Inferior parietal cortex (tissue), 1 donor: ENCODE measurements around the gene NR6A1.

Experiments used
- DNase-seq: peaks from one replicate; pipeline ENCODE4 v3.0.0-alpha.2; 2016; ENCODE audit errors: extremely low spot score

The NR6A1 gene

DNA sequence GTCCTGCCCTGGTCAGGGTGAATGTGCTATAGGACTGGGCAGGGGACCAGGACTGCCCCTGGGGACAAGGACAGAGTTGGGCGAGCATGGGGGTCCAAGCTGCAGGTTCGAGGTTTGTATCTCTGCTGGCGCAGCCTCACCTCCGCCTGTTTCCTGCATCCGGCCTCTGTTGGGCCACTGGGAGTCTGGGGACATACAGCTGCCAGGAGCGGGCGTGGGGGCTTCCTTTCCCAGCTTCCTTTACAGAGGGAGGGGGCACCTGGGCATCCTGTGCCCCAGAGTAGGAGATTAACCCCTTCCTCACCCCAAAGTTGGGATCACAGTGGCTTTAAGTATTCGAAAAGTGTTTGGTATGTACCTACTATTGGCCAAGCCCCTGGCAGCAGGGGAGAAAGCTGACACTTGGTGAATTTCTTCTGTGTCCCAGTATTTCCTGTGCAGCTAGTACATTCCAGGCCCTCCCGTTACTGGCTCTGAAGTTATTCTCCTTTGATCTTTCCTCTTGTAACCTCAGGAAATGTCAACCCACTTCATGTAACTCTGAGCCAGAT lies 24.8 kb upstream of the NR6A1 start:
- no peak for DNase-seq

DNA sequence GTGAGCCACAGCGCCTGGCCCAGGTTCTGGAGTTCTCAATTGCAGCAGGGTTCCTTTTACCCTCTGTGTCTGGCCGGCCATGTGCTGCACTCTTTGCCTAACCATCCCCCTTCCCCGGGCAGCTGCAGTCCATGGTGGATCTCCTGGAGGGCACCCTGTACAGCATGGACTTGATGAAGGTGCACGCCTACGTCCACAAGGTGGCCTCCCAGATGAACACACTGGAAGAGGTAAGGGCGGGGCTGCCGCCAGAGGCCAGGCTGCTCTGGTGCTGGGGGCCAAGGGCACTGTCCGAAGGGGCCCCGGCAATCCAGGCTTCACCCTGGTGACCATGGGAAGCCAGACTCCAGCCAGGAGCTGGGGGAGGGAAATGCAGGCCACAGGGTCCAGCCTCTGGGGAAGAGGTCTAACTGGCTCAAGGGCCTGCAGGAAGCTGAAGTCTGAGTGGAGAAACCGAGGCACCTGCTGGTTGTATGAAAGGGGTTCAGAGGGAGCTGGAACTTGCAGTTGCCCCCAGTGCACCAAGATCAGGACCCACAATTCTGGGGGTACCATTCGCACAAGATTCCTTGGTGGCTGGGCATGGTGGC lies 23.9 kb upstream of the NR6A1 start:
- DNase-seq = no peak

DNA sequence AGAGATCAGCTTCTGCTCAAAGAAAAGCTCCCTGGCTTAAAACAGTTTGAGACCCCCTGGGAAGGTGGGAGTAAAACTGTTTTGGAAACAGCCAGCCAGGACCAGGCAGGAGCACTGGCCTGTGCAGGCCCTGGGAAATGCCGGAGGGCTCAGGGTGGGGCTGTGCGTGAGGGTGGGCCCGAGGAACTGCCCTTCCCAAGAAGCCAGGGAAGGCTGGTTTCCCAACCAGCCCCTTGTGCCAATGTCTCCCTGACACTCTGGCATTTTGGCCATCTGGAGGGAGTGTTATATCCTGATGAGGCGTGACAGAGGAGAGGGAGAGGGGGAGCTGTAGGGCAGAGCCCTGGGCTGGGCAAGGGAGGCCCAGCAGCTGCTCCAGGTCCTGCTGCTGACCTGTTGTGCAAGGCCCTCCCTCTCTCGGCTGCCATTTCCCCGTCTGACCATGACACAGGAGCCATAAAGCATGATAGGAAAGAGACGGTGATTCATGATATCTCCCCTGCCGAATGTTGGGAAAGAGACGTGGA lies 22.0 kb upstream of the NR6A1 start:
- DNase-seq = no peak

DNA sequence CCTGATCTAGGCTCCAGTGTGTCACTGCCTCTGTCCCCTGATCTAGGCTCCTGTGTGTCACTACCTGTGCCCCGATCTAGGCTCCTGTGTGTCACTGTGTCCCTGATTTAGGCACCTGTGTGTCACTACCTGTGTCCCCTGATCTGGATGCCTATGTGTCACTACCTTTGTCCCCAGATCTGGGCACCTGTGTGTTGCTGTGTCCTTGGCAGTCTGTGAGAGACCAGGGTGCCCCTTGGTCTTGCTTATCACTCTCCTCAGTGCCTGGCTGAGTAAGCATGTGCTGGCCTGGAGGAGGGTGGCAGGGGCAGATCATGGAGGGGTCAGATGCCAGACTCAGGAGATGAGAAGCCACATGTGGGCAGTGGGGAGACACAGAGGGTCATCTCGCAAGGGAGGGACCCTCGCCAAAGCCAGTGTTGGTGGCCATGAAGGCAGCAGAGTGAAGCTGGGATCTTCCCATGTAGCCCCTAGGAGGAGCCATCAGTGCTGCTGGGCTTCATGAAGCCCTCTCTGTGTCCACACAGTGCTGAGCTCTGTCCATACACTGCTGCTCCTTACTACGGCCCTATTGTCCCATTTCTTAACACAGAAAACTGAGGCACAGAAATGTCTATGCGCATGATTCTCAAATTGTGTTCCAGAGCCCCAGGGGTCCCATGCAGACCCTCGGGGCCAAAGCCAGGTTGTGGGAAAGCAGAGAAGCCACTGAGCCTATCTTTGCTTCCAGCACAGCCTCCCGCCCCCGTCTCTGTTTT lies 21.3 kb upstream of the NR6A1 start:
- no peak for DNase-seq

DNA sequence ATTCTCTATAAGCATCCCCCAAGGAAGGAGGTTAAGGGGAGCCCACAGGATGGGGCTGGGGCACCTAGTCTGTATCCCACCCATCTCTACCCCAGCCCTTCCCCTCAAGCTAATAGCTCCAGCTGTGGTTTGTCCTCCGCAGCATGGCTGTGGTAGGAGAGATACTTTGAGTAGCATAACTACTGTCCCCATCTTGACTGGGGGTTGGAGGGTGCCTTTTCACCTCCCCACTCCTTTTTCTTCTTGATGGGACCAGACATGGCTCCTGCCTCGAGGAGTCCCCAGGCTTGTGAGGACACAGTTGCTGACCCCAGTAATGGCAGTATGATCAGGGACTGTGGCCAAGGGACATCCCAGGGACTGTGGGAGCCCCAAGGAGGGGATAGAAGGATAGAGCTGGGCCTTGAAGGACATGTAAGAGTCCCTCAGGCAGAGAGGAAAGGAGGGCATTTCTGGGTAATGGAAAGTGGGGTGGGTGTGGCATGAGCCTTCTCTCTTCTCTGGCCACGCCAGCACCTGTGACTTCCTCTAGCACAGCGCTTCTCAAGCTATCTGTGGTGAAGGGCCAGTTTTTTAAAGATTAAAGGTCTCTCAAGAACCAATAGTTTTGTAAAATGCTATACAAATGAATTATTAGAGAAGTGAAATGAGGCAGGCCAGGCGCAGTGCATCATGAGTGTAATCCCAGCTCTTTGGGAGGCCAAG lies 19.8 kb upstream of the NR6A1 start:
- DNase-seq = no peak

DNA sequence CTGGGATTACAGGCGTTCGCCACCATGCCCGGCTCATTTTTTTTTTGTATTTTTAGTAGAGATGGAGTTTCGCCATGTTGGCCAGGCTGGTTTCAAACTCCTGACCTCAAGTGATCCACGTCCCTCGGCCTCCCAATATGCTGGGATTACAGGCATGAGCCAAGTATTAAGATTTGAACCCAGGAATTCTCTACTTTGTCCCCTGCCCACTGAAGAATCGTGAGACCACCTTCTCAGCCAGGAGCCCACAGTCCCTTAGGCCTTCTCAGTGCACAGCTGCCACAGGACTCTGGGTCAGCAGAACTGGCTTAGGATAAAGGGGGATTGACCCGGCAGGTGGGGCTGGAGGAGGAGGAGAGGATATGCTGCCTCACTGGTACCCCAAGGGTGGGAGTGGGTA lies 19.2 kb upstream of the NR6A1 start:
- no peak for DNase-seq

DNA sequence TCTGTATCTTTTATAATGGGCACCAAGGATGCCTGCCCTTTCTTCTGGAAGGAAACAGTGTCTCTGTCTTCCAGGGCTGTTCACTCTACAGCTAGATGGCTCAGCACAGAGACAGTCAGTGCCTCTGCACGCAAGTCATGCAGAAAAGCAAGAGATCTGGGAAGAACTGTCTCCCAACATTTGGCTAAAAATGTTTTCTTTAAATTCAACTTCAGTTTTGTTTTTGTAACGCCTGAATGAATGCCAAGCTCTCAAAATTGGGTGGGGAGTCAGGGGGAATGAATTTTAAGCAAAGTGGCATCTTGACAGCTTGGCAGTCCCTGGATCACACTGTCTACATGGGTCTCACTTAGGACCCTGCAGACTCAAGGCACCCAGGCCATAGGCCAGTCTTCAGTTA lies 18.4 kb upstream of the NR6A1 start:
- DNase-seq = no peak

DNA sequence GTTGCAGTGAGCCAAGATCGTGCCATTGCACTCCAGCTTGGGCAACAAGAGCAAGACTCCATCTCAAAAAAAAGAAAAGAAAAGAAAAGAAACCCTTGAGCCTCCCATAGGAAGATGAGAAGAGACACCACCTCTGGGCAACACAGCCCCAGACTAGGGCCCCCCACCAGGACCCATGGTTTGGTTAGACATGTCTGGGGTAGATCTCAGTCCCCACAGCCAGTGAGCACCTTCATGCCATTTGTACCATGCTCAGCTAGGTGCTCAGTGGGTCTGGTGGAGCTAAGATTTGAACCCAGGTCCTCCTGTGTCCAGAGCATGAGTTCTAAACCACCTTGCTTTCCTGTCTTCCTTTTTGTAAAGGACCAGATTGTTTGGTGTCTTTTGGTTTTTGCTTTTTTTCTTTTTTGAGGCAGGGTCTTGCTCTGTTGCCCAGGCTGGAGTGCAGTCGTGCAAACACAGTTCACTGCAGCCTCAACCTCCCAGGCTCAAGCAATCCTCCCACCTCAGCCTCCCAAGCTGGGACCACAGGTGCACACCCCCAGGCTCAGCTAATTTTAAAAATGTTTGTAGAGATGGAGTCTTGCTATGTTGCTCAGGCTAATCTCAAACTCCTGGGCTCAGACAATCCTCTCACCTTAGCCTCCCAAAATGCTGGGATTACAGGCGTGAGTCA lies 17.6 kb upstream of the NR6A1 start:
- DNase-seq = no peak

DNA sequence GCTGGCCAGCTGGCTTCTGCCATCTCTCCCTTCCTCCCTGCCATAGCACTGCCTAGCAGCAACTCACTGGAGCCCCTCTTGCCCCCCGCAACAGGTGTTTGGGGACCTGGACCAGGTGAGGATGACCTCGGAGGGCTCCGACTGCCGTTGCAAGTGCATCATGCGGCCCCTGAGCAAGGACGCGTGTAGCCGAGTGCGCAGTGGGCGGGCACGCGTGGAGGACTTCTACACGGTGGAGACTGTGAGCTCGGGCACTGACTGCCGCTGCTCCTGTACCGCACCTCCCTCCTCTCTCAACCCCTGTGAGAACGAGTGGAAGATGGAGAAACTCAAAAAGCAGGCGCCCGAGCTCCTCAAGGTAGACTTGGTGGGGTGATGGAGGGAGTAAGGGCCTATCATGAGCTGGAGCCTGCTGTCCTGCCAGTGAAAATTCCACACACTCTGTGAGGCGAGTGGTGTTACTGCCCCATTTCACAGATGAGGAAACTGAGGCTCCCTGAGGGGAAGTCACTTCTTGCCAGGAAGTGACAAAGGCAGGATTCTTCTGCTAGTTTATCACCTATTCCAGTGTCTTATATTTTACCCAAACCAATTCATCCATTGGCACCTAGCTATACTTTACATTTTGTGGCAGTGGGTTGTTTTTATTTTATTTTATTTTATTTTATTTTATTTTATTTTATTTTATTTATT lies 15.9 kb upstream of the NR6A1 start:
- no peak for DNase-seq

DNA sequence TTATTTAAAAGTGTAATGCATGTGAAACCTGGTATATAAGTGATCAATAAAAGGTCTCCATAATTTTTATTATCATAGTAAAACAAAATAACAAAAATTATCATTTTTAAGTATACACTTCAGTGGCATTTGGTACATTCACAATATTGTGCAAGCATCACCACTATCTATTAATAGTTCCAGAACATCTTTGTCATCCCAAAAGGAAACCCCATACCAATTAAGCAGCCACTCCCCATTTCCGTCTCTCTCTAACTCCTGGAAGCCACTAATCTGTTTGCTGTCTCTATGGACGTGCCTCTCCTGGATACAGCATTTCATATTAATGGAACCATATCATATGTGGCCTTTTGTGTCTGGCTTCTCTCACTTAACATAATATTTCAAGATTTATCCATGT lies 13.4 kb upstream of the NR6A1 start:
- DNase-seq = no peak

DNA sequence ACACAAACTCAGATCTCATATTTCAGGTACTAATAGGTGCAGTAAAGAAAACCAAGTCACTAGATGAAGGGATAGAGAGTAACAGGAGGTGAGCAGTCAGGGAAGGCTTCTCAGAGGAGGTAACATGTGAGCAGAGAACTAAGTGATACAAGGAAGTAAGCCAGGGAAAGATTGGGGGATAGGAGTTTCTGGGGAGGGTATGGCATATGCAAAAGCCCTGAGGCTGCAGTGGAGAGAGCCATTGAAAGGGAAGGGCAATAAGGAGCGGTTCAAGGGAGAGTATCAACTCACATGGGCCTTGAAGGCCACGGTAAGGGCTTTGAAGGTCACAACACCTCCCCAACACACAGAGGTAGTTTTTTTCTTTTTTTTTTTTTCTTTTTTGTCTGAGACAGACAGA lies 12.7 kb upstream of the NR6A1 start:
- no peak for DNase-seq

DNA sequence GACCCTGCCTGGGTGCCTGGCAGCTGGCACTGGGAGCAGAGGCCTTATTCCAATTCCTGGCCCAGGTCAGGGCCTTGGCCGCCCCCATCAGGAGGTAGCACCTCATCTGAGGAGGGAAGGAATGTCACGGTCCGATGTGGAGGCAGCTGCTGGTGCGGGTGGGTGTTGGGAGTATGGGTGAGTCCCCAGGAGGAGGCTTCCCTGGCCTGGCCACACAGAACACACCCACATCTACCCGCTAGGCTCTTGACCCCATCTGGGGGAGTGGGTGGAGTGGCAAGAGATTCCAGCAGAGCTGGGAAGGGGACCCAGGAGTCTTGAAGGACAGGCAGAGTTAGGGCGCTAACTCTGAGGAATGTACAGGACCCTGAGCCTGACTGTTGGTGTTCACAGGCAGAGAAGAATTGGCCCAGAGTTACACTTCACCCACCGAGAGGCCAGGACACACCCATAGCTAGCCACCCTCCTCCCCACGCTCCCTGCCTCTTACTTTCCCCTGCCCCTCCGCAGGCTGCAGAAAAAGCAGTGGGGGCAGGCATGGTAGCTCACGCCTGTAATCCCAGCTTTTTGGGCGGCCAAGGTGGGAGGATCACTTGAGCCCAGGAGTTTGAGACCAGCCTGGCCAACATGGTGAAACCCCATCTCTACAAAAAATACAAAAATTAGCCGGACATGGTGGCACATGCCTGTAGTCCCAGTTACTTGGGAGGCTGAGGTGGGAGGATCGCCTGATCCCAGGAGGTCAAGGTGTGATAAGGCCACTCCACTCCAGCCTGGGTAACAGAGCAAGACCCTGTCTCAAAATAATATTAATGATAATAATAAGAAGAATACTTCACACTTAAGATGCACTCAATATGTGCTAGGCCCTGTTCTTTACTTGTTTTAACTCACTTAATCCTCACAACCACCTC lies 11.8 kb upstream of the NR6A1 start:
- no peak for DNase-seq

DNA sequence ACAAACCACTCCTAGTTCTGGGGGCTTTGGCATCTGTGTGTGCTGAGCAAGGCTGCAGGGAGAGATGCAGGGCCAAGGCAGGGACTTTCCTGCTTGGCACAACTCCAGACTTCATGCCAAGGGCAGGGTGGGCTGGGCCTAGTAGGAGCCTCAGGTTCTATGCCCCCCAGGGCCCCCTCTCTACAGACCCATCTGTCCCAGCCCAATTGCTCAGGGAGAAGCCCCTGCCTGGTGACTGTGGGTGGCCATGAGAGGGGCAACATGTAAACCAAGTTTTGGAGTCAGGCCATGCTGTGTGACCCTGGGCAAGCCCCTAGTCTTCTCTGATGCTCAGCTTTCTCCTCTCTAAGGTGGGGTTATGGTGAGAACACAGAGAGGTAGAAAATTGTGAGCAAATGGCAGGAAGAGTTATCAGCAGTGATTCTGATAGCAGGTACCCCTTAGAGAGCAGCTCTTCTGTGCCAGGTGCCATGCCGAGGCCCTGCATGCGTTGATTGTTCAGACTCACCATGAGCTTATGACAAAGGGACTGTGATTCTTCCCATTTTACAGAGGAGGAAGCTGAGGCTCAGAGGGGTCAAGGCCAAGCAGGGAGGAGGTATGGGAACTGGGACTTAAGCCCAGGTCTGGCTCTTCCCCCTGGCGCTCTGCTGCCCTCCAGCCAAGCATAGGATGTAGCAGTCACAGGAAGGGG lies 11.0 kb upstream of the NR6A1 start:
- DNase-seq = no peak

DNA sequence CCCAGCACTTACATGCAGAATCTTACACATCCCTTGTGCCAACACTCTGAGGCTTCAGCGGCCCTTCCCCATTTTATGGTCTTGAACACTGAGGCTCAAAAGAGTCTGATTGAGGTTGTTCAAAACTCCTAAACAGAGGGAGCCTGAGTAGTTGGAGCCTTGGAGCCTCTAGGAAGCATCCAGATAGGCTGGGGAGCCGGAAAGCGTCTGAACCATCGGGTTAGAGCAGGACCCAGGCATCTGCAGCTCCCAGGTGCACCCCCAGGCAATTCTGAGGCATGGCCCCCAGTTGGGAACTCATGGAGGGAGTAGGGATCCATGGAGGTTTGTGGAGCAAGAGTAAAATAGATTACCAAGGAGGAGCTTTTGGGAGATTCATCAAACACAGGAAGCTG lies 9.6 kb upstream of the NR6A1 start:
- DNase-seq = no peak

DNA sequence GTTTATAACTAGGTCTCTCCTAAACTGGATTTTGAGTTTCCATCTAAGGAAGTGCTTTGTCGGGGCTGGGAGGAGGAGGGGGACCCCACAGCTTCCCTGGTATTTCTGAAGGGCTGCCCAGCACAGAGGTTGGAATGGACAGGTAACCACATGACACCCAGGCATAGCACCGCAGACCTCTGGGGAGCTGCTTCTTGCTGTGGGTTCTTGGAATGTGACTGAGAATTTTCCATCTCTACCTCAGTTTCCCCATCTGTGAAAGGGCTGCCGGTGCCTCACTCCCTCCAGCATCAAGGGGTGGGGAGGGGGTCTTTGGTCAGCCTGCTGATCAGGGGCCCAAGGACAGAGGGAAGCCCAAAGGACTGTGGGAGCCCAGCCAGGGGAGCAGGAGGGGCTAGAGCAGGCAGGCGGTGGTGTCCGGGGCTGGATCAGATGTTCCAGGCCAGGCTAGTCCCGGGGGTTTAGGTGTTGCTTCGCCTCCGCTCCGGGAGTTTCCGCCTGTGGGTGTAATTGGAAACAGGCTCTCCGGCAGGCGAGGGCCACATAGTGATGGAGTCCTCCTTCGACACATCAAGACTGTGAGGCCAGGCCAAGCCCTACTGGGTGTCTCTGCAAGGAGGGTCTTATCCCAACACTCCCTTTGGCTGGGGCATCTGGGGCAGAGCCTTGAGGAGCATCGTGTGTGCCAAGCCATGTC lies 9.1 kb upstream of the NR6A1 start:
- no peak for DNase-seq

DNA sequence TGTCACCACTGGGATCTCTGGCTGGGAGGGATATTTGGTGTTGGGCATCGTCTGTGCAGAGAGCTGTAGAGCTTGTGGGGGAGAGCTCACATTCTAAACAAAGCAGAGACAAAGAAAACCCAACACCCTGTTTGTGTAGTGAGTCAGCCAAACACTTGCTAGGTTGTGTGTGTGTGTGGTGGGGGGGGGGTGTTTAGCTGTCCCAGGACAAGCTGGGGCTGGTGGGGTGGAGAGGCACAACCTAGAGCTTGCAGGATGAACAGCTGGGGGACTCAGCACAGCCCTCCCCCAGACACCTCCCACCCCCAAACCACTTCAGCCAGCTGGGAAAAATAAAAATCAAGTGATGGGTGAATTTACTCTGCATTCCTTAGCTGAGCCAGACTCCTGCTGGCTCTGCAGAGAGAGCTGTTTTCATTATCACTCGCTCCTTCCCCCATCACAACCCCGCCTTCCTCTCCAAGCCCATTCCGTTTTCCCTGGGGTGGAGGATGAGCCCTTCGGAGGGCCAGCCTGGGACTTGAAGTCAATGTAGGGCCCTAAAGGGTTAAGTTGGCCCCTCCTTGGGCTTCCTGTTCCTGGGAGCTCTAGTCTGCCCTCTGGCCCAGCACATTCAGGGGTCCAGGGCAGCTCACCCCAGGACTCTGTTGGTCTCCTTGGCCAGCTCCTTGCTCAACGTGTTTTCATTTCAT lies 8.4 kb upstream of the NR6A1 start:
- DNase-seq = no peak

DNA sequence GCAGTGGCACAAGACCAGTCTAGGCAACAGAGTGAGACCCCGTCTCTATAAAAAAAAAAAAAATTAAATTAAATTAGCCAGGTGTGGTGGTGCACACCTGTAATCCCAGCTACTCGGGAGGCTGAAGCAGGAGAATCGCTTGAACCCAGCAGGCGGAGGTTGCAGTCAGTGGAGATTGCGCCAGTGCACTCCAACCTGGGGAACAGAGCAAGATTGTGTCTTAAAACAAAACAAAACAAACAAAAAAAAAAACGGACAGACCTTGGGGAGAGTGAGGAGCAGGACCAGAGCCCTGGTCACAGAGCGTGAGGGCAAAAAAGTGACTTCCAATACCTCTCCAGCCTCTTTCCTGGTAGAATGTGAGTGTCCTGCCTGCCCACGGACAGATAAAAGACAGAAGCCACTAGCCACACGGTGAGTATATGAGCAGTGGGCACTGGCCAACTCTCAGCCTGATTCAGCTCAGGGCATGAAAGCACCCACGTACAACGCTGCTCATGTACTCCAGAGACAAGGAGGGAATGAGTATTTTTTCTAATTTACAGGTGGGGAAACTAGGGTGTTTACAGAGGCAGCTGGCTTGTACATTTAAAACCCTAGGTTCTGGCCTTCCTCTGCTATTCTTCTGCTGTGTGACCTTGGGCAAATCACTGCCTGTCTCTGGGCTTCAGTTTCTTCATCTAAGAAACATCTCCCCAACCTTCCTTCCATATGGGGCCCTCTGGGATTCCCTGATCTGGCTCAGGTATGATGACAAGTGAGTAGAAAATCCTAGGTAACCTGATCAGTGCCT lies 7.7 kb upstream of the NR6A1 start:
- DNase-seq = no peak
